HepG2 (cell line): ENCODE measurements around the gene RBM45. TPM values are rescaled to one million over a fixed set of nuclear protein-coding genes. Genes with fewer than 3 reads are reported as not detected.

ENCODE experiments used
- RFXAP ChIP-seq: sonication (generic); formaldehyde crosslinking; IDR thresholded peaks from 2 replicates; pipeline ENCODE4 v1.4.0; 2020; ENCODE audit warnings: missing genetic modification reagents, borderline replicate concordance
- SRSF1 ChIP-seq: fragments of 200-400 bp; formaldehyde crosslinking; optimal IDR thresholded peaks from 2 replicates; pipeline ENCODE3; 2017; ENCODE audit warnings: mild to moderate bottlenecking, low read depth, low read length, moderate library complexity
- ZNF567 ChIP-seq: sonication (generic); formaldehyde crosslinking; IDR thresholded peaks from 2 replicates; pipeline ENCODE4 v1.8.1; 2023; ENCODE audit warnings: mild to moderate bottlenecking, missing genetic modification reagents, borderline replicate concordance
- polyA plus RNA-seq, 8 experiments: library from polyadenylated mRNA; depleted of rRNA in 3 of 8; stranded (reverse) in 7 of 8; unstranded in 1 of 8; fragments of >200 nt; fragmentation: Illumina TruSeq in 4 of 8; extraction: Trizol in 4 of 8; gene quantifications; 2 replicates each; pipeline versions ENCODE4 v1.2.1 to v1.2.3, GENCODE V29; 2011 to 2016; ENCODE audit warnings: low read depth in 4 of 8, missing spikeins in 1 of 8, mixed read lengths in 1 of 8; ENCODE audit not compliant: insufficient read depth in 1 of 8
- total RNA-seq, 5 experiments: library from RNA; depleted of rRNA; stranded (reverse); fragments of >200 nt; fragmentation: Illumina TruSeq; extraction: Trizol; gene quantifications; 2 replicates each; pipeline ENCODE4 v1.2.3, GENCODE V29; 2016; ENCODE audit warnings: low read depth in 1 of 5
- TF ChIP-seq, protein P1 (sequence below): sonication (generic); formaldehyde crosslinking; IDR thresholded peaks from 2 replicates; pipeline ENCODE4 v1.5.0; 2020; ENCODE audit warnings: mild to moderate bottlenecking, missing genetic modification reagents
- TF ChIP-seq, protein P2 (sequence below): sonication (generic); formaldehyde crosslinking; IDR thresholded peaks from 2 replicates; pipeline ENCODE4 v1.4.0; 2020; ENCODE audit warnings: missing genetic modification reagents, borderline replicate concordance
- TF ChIP-seq, protein P3 (sequence below): fragments of 450-650 bp; IDR thresholded peaks from 2 replicates; pipeline ENCODE4 v1.6.1; 2016

The RBM45 gene
- total and polyA plus RNA-seq, 2 of the 13 experiments (the other 11 are each of a cell fraction or from before 2014, with no cell fraction given): 5.7 to 25.2 TPM

DNA sequence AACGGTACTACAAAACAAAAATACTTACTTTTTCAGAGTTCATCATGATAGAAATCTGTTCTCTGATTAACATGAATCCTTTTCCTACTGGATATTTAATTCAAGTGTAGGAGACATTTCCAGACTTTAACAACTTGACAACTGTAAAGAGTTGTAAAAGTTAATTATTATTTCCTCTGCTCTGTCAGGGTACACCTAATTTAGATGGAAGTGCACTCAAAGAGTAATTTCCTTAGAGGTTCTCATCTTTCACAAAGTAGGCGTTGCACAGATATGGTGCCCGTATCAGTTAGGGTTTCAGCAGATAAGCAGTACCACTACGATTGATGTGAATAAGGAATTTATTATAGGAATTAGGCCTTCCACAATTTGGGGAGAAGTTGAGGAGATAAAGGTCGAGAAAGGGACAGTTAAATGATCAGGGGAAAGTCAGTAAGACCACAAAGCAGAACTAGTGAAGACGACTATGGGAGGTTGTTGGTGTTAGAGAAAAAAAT is 23.4 kb upstream of the RBM45 start (continued):
- TF ChIP-seq RFXAP (no peak), SRSF1 (no peak), ZNF567 (CRISPR knock-in tag) (no peak)
- TF ChIP-seq, protein P1, sequence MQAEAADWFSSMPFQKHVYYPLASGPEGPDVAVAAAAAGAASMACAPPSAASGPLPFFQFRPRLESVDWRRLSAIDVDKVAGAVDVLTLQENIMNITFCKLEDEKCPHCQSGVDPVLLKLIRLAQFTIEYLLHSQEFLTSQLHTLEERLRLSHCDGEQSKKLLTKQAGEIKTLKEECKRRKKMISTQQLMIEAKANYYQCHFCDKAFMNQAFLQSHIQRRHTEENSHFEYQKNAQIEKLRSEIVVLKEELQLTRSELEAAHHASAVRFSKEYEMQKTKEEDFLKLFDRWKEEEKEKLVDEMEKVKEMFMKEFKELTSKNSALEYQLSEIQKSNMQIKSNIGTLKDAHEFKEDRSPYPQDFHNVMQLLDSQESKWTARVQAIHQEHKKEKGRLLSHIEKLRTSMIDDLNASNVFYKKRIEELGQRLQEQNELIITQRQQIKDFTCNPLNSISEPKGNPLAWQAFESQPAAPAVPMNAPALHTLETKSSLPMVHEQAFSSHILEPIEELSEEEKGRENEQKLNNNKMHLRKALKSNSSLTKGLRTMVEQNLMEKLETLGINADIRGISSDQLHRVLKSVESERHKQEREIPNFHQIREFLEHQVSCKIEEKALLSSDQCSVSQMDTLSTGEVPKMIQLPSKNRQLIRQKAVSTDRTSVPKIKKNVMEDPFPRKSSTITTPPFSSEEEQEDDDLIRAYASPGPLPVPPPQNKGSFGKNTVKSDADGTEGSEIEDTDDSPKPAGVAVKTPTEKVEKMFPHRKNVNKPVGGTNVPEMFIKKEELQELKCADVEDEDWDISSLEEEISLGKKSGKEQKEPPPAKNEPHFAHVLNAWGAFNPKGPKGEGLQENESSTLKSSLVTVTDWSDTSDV (CRISPR knock-in tag): no peak
- TF ChIP-seq, protein P2, sequence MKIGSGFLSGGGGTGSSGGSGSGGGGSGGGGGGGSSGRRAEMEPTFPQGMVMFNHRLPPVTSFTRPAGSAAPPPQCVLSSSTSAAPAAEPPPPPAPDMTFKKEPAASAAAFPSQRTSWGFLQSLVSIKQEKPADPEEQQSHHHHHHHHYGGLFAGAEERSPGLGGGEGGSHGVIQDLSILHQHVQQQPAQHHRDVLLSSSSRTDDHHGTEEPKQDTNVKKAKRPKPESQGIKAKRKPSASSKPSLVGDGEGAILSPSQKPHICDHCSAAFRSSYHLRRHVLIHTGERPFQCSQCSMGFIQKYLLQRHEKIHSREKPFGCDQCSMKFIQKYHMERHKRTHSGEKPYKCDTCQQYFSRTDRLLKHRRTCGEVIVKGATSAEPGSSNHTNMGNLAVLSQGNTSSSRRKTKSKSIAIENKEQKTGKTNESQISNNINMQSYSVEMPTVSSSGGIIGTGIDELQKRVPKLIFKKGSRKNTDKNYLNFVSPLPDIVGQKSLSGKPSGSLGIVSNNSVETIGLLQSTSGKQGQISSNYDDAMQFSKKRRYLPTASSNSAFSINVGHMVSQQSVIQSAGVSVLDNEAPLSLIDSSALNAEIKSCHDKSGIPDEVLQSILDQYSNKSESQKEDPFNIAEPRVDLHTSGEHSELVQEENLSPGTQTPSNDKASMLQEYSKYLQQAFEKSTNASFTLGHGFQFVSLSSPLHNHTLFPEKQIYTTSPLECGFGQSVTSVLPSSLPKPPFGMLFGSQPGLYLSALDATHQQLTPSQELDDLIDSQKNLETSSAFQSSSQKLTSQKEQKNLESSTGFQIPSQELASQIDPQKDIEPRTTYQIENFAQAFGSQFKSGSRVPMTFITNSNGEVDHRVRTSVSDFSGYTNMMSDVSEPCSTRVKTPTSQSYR: no peak
- TF ChIP-seq, protein P3, sequence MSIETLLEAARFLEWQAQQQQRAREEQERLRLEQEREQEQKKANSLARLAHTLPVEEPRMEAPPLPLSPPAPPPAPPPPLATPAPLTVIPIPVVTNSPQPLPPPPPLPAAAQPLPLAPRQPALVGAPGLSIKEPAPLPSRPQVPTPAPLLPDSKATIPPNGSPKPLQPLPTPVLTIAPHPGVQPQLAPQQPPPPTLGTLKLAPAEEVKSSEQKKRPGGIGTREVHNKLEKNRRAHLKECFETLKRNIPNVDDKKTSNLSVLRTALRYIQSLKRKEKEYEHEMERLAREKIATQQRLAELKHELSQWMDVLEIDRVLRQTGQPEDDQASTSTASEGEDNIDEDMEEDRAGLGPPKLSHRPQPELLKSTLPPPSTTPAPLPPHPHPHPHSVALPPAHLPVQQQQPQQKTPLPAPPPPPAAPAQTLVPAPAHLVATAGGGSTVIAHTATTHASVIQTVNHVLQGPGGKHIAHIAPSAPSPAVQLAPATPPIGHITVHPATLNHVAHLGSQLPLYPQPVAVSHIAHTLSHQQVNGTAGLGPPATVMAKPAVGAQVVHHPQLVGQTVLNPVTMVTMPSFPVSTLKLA: no peak
